GM23338 (cell line): Measurements from ENCODE around the gene ANO10. TPM values are rescaled to one million over a fixed set of nuclear protein-coding genes. Genes with fewer than 3 reads are reported as not detected.

Experiments
- ATAC-seq: fragments of 200-7000 bp; cut with Tn5 transposase; 3 replicates; pipeline ENCODE4 v1.9.1; 2020
- DNase-seq: peaks from one replicate; pipeline ENCODE4 v3.0.0-alpha.2; 2015; ENCODE audit warnings: low spot score
- H2AFZ ChIP-seq: fragments of 200-600 bp; sonication (generic); 2 replicates; pipeline ENCODE4 v1.8.0; 2016; ENCODE audit warnings: antibody characterized with exemption, mild to moderate bottlenecking, moderate library complexity
- H3F3A ChIP-seq: fragments of 200-600 bp; sonication (generic); replicated peaks from 2 replicates; pipeline ENCODE4 v1.8.0; 2017; ENCODE audit warnings: antibody characterized with exemption, mixed run types, low read depth
- H3K27ac ChIP-seq: fragments of 200-600 bp; sonication (generic); 2 replicates; pipeline ENCODE4 v1.6.1; 2016; ENCODE audit warnings: low read depth
- H3K27me3 ChIP-seq: fragments of 200-600 bp; sonication (generic); 2 replicates; pipeline ENCODE4 v1.8.0; 2016; ENCODE audit warnings: mild to moderate bottlenecking, mixed run types, moderate library complexity; ENCODE audit not compliant: insufficient read depth
- H3K36me3 ChIP-seq: fragments of 200-600 bp; sonication (generic); 2 replicates; pipeline ENCODE4 v1.8.0; 2016; ENCODE audit warnings: mild to moderate bottlenecking; ENCODE audit not compliant: insufficient read depth
- H3K4me1 ChIP-seq: fragments of 200-600 bp; sonication (generic); 2 replicates; pipeline ENCODE4 v1.8.0; 2016; ENCODE audit warnings: mild to moderate bottlenecking, moderate library complexity; ENCODE audit not compliant: insufficient read depth
- H3K4me2 ChIP-seq: fragments of 200-600 bp; sonication (generic); 2 replicates; pipeline ENCODE4 v1.7.1; 2017; ENCODE audit warnings: mixed run types
- H3K4me3 ChIP-seq: fragments of 200-600 bp; sonication (generic); 2 replicates; pipeline ENCODE4 v1.6.1; 2016; ENCODE audit warnings: mixed run types
- H3K79me2 ChIP-seq: fragments of 200-600 bp; sonication (generic); replicated peaks from 2 replicates; pipeline ENCODE4 v1.8.0; 2017; ENCODE audit warnings: mild to moderate bottlenecking; ENCODE audit not compliant: insufficient read depth
- H3K9me2 ChIP-seq: fragments of 200-600 bp; sonication (generic); 2 replicates; pipeline ENCODE4 v1.8.0; 2017; ENCODE audit not compliant: insufficient read depth
- H4K20me1 ChIP-seq: fragments of 200-600 bp; sonication (generic); replicated peaks from 2 replicates; pipeline ENCODE4 v1.8.0; 2017; ENCODE audit warnings: mild to moderate bottlenecking; ENCODE audit not compliant: insufficient read depth
- H3K27ac Mint-ChIP-seq: 2 replicates; pipeline ENCODE4 v1.8.0; 2020; ENCODE audit warnings: inconsistent platforms, mild to moderate bottlenecking, moderate library complexity, mixed read lengths
- H3K27me3 Mint-ChIP-seq: 3 replicates; pipeline ENCODE4 v1.8.0; 2022; ENCODE audit warnings: low read depth, mild to moderate bottlenecking, moderate library complexity, mixed read lengths, inconsistent platforms; ENCODE audit not compliant: insufficient read depth, poor library complexity
- H3K36me3 Mint-ChIP-seq: 3 replicates; pipeline ENCODE4 v1.8.0; 2021; ENCODE audit warnings: low read depth, mild to moderate bottlenecking, inconsistent platforms, moderate library complexity, mixed read lengths
- H3K4me1 Mint-ChIP-seq: 3 replicates; pipeline ENCODE4 v1.8.0; 2020; ENCODE audit warnings: mild to moderate bottlenecking, inconsistent platforms, mixed read lengths
- H3K4me3 Mint-ChIP-seq: 3 replicates; pipeline ENCODE4 v1.8.0; 2021; ENCODE audit warnings: moderate library complexity, mild to moderate bottlenecking, inconsistent platforms, mixed read lengths
- H3K9me3 Mint-ChIP-seq: 3 replicates; pipeline ENCODE4 v1.8.0; 2020; ENCODE audit warnings: moderate library complexity, mild to moderate bottlenecking, inconsistent platforms, mixed read lengths
- CREB1 ChIP-seq: fragments of 250-450 bp; sonication (Bioruptor Pico); IDR thresholded peaks from 2 replicates; pipeline ENCODE4 v1.5.0; 2020; ENCODE audit warnings: low read depth, mild to moderate bottlenecking, moderate library complexity
- CTCF ChIP-seq, 2 experiments: fragments of 200-600 bp in 1 of 2; sonication (generic) in 1 of 2; conservative IDR thresholded peaks; 2 replicates each; pipeline versions ENCODE4 v1.5.1 to v1.6.1; 2016 to 2017; ENCODE audit warnings: antibody characterized with exemption in 2 of 2, low read depth in 2 of 2, mild to moderate bottlenecking in 2 of 2, moderate library complexity in 1 of 2
- ETS1 ChIP-seq: IDR thresholded peaks from 2 replicates; pipeline ENCODE4 v1.6.1; 2016; ENCODE audit warnings: antibody characterized with exemption
- EZH2 ChIP-seq: fragments of 200-600 bp; sonication (generic); IDR thresholded peaks from one replicate; pipeline ENCODE4 v1.8.0; 2017; ENCODE audit warnings: antibody characterized with exemption, mild to moderate bottlenecking, low read depth; ENCODE audit not compliant: unreplicated experiment
- EZH2phosphoT487 ChIP-seq: fragments of 200-600 bp; sonication (generic); IDR thresholded peaks from one replicate; pipeline ENCODE4 v1.8.1; 2018; ENCODE audit warnings: antibody characterized with exemption; ENCODE audit not compliant: unreplicated experiment
- JUNB ChIP-seq: IDR thresholded peaks from one replicate; pipeline ENCODE4 v1.6.1; 2016; ENCODE audit warnings: antibody characterized with exemption; ENCODE audit not compliant: unreplicated experiment
- NANOG ChIP-seq: IDR thresholded peaks from 2 replicates; pipeline ENCODE4 v1.6.1; 2016; ENCODE audit warnings: antibody characterized with exemption, borderline replicate concordance
- POLR2AphosphoS5 ChIP-seq: IDR thresholded peaks from 2 replicates; pipeline ENCODE4 v1.6.1; 2016; ENCODE audit warnings: antibody characterized with exemption, low read depth
- REST ChIP-seq: IDR thresholded peaks from one replicate; pipeline ENCODE4 v1.6.1; 2018; ENCODE audit warnings: antibody characterized with exemption; ENCODE audit not compliant: unreplicated experiment
- STAT1 ChIP-seq: IDR thresholded peaks from one replicate; pipeline ENCODE4 v1.6.1; 2016; ENCODE audit warnings: antibody characterized with exemption; ENCODE audit not compliant: unreplicated experiment
- ZNF114 ChIP-seq: fragments of 250-450 bp; sonication (Bioruptor Pico); IDR thresholded peaks from 2 replicates; pipeline ENCODE4 v1.5.0; 2020; ENCODE audit warnings: mild to moderate bottlenecking, moderate library complexity
- ZNF331 ChIP-seq: fragments of 250-450 bp; sonication (Bioruptor Pico); IDR thresholded peaks from 2 replicates; pipeline ENCODE4 v1.5.0; 2020; ENCODE audit warnings: low read depth, mild to moderate bottlenecking, moderate library complexity
- polyA plus RNA-seq: library from polyadenylated mRNA; unstranded; fragments of >200 nt; fragmentation: Nextera tagmentation; extraction: Ambion mirVana; gene quantifications from 2 replicates; pipeline ENCODE4 v1.2.1, GENCODE V29; 2016
- total RNA-seq: library from RNA; depleted of rRNA; stranded (reverse); fragments of >200 nt; shearing (Covaris generic); gene quantifications from 2 replicates; pipeline ENCODE4 v1.2.3, GENCODE V29; 2014

The ANO10 gene
- total and polyA plus RNA-seq, 2 experiments from 2014 or later, result 29.2 to 48.1 TPM

- no peaks in the 10 kb centered on the region for H3F3A ChIP-seq
- Mint-ChIP-seq H3K27ac (no peak overlapping the region), H3K27me3 (no peaks in the 10 kb centered on the region), H3K9me3 (peaks cover 3% of the 10 kb centered on the region; the same call in 2 of the 3 replicates), H3K4me3 (no peak overlapping the region), H3K4me1 (peaks cover 10% of the 10 kb centered on the region), H3K36me3 (peaks cover 12% of the 10 kb centered on the region; the same call in 2 of the 3 replicates)
- no peak overlapping the region for H3K27ac ChIP-seq
- no peaks in the 10 kb centered on the region for H4K20me1 ChIP-seq
- no peak for DNase-seq
- no peaks in the 10 kb centered on the region for H3K27me3 ChIP-seq
- no peaks in the 10 kb centered on the region for H3K9me2 ChIP-seq
- no peak overlapping the region for H3K4me3 ChIP-seq
- ATAC-seq, result no peak
- H3K36me3 ChIP-seq, result no peaks in the 10 kb centered on the region
- no peak overlapping the region for H2AFZ ChIP-seq
- H3K4me1 ChIP-seq, result peaks cover 18% of the 10 kb centered on the region
- TF ChIP-seq POLR2AphosphoS5 (no peak), JUNB (no peak), ETS1 (no peak), NANOG (no peak)
- no peak overlapping the region for H3K4me2 ChIP-seq
- no peaks in the 10 kb centered on the region for H3K79me2 ChIP-seq
Observed at GRCh38 chr3:43531835-43532234, 90.0 kb downstream of the ANO10 start.

- no peaks in the 10 kb centered on the region for H3K36me3 ChIP-seq
- H3K27me3 Mint-ChIP-seq, result no peaks in the 10 kb centered on the region
- no peak overlapping the region for H3K27ac Mint-ChIP-seq
- DNase-seq (no peak), ATAC-seq (no peak)
- H3K27me3 ChIP-seq, result no peaks in the 10 kb centered on the region
- H3K4me1 ChIP-seq, result 0 out of 2 replicates have a peak, but pooled peaks cover 2% of the 10 kb centered on the region
- no peak overlapping the region for H3K4me3 ChIP-seq
- H4K20me1 ChIP-seq, result no peaks in the 10 kb centered on the region
- no peak for TF ChIP-seq ZNF114 (CRISPR knock-in tag)
- no peaks in the 10 kb centered on the region for H3K79me2 ChIP-seq
- no peaks in the 10 kb centered on the region for H3F3A ChIP-seq
- no peak overlapping the region for H3K4me3 Mint-ChIP-seq
- H3K9me2 ChIP-seq, result peaks cover 5% of the 10 kb centered on the region; the same call in 1 of the 2 replicates
- no peak overlapping the region for H3K4me2 ChIP-seq
- H3K4me1 Mint-ChIP-seq, result no peaks in the 10 kb centered on the region
- peaks cover 3% of the 10 kb centered on the region; the same call in 2 of the 3 replicates for H3K9me3 Mint-ChIP-seq
- no peak overlapping the region for H2AFZ ChIP-seq
- H3K36me3 Mint-ChIP-seq, result peaks cover 12% of the 10 kb centered on the region; the same call in 2 of the 3 replicates
- H3K27ac ChIP-seq, result no peak overlapping the region
Observed at GRCh38 chr3:43528498-43529099, 93.2 kb downstream of the ANO10 start.

GRCh38 chr3:43526956-43527355, 94.9 kb downstream of the ANO10 start:
- H3K27me3 Mint-ChIP-seq, result no peaks in the 10 kb centered on the region
- Histone ChIP-seq H4K20me1 (no peaks in the 10 kb centered on the region), H3K27me3 (no peaks in the 10 kb centered on the region), H3K4me3 (no peak overlapping the region), H3K36me3 (no peaks in the 10 kb centered on the region), H2AFZ (no peak overlapping the region), H3K4me1 (no peaks in the 10 kb centered on the region), H3K79me2 (no peaks in the 10 kb centered on the region), H3K27ac (no peak overlapping the region), H3F3A (no peaks in the 10 kb centered on the region), H3K4me2 (no peak overlapping the region), H3K9me2 (peaks cover 5% of the 10 kb centered on the region; the same call in 1 of the 2 replicates)
- peaks cover 3% of the 10 kb centered on the region; the same call in 2 of the 3 replicates for H3K9me3 Mint-ChIP-seq
- H3K4me3 Mint-ChIP-seq, result no peak overlapping the region
- DNase-seq (no peak), ATAC-seq (no peak)
- H3K4me1 Mint-ChIP-seq, result no peaks in the 10 kb centered on the region
- H3K27ac Mint-ChIP-seq, result no peak overlapping the region
- peaks cover 12% of the 10 kb centered on the region; the same call in 2 of the 3 replicates for H3K36me3 Mint-ChIP-seq
- TF ChIP-seq CREB1 (CRISPR knock-in tag) (no peak), ETS1 (no peak), EZH2phosphoT487 (no peak), REST (no peak), POLR2AphosphoS5 (no peak), JUNB (no peak), STAT1 (no peak), CTCF (conservative IDR thresholded peaks at IDR 0.05; ENCODE audit: low read depth in 2 of 2) (no peak), EZH2 (no peak), ZNF331 (no peak), ZNF114 (CRISPR knock-in tag) (no peak)
